CD4-positive, alpha-beta memory T cell (primary cell): Measurements from ENCODE around the gene MRPL14. TPM values are rescaled to one million over a fixed set of nuclear protein-coding genes. Genes with fewer than 3 reads are reported as not detected.

Source experiments
- CTCF ChIA-PET: fragments of 350-600 bp; sonication (Branson Sonifier 250); formaldehyde crosslinking; loops from one replicate; lab custom pipeline; 2021; ENCODE audit warnings: inconsistent platforms; ENCODE audit not compliant: partially characterized antibody; lab: Charles Lee
- POLR2A ChIA-PET: fragments of 350-600 bp; sonication (Branson Sonifier 250); formaldehyde crosslinking; loops from one replicate; lab custom pipeline; 2021; ENCODE audit not compliant: partially characterized antibody; lab: Charles Lee
- DNase-seq, 5 donors: peaks; one replicate each; pipeline versions ENCODE4 v3.0.0 to v3.0.0-alpha.2; 2020 to 2022; ENCODE audit warnings: mixed read lengths in 1 of 5
- H3K27ac ChIP-seq: one replicate; pipeline ENCODE4 v1.7.0; 2013; ENCODE audit warnings: low read depth, low read length
- H3K27me3 ChIP-seq: 2 replicates; pipeline ENCODE4 v1.7.0; 2013; ENCODE audit warnings: mild to moderate bottlenecking, low read length, moderate library complexity; ENCODE audit not compliant: insufficient read depth
- H3K36me3 ChIP-seq: 2 replicates; pipeline ENCODE4 v1.7.0; 2013; ENCODE audit warnings: mild to moderate bottlenecking, low read length, moderate library complexity; ENCODE audit not compliant: insufficient read depth
- H3K4me1 ChIP-seq: 2 replicates; pipeline ENCODE4 v1.7.0; 2013; ENCODE audit warnings: mild to moderate bottlenecking, low read length, moderate library complexity; ENCODE audit not compliant: insufficient read depth
- H3K4me3 ChIP-seq, 2 donors: one replicate each; pipeline ENCODE4 v1.7.0; 2013; ENCODE audit warnings: low read length in 2 of 2, mild to moderate bottlenecking in 1 of 2
- H3K9me3 ChIP-seq, 2 donors: one replicate each; pipeline ENCODE4 v1.7.0; 2013; ENCODE audit warnings: low read length in 2 of 2, control low read depth in 1 of 2; ENCODE audit not compliant: control insufficient read depth in 1 of 2
- H3K27ac Mint-ChIP-seq, 7 donors: one replicate each; pipeline ENCODE4 v1.8.0; 2020 to 2021; ENCODE audit warnings: mixed read lengths in 7 of 7, mild to moderate bottlenecking in 6 of 7, inconsistent platforms in 3 of 7, moderate library complexity in 3 of 7
- H3K27me3 Mint-ChIP-seq, 2 donors: one replicate each; pipeline ENCODE4 v1.8.0; 2020 to 2021; ENCODE audit warnings: mixed read lengths in 2 of 2
- H3K36me3 Mint-ChIP-seq, 2 donors: one replicate each; pipeline ENCODE4 v1.8.0; 2020 to 2021; ENCODE audit warnings: mixed read lengths in 2 of 2, inconsistent platforms in 1 of 2, mild to moderate bottlenecking in 1 of 2
- H3K4me1 Mint-ChIP-seq, 4 donors: one replicate each; pipeline ENCODE4 v1.8.0; 2020 to 2021; ENCODE audit warnings: mixed read lengths in 4 of 4, mild to moderate bottlenecking in 1 of 4
- H3K4me3 Mint-ChIP-seq, 8 donors: one replicate each; pipeline ENCODE4 v1.8.0; 2020 to 2021; ENCODE audit warnings: mixed read lengths in 8 of 8, mild to moderate bottlenecking in 7 of 8, moderate library complexity in 6 of 8, inconsistent platforms in 3 of 8
- H3K9me3 Mint-ChIP-seq, 8 donors: one replicate each; pipeline ENCODE4 v1.8.0; 2020 to 2021; ENCODE audit warnings: mixed read lengths in 8 of 8, mild to moderate bottlenecking in 5 of 8, inconsistent platforms in 3 of 8, moderate library complexity in 1 of 8
- intact Hi-C: fragments of 100-400 bp; cut with micrococcal nuclease; formaldehyde crosslinking; loops from one replicate; pipeline ENCODE4 v1.15.1; 2023
- polyA plus RNA-seq, 2 donors: library from polyadenylated mRNA; unstranded; fragments of 300-500 nt; fragmentation: Illumina TruSeq; gene quantifications; one replicate each; pipeline ENCODE4 v1.2.3, GENCODE V29; 2021
- total RNA-seq, 2 experiments: library from RNA; stranded (reverse); gene quantifications; one replicate each; pipeline ENCODE4 v1.2.3, GENCODE V29; 2021

MRPL14 gene
- total and polyA plus RNA-seq, 4 experiments from 2014 or later, result 21.7 to 123 (median 63.4) TPM

DNA sequence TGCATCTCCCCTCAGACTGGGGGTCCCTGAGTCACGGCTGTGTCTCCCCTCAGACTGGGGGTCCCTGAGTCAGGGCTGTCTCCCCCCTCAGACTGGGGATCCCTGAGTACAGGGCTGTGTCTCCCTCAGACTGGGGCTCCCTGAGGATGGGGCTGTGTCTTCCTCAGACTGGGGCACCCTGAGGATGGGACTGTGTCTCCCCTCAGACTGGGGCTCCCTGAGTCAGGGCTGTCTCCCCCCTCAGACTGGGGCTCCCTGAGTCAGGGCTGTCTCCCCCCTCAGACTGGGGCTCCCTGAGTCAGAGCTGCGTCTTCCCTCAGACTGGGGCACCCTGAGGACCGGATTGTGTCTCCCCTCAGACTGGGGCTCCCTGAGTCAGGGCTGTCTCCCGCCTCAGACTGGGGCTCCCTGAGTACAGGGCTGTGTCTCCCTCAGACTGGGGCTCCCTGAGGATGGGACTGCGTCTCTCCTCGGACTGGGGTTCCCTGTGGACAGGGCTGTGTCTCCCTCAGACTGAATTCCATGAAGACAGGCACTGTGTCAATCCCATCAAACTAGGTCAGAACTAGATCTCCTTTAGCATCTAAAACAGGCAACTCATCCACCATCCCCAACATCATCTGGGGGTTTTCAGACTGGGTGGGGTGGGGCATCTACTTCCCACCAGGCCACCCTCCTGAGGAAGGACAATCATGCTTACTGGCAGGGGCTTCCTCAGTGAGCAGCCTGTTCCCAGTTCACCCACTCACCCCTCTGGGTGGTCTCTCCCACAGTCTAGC is 60.7 kb downstream of the MRPL14 start:
- no peaks in the 10 kb centered on the region for H3K36me3 ChIP-seq
- Mint-ChIP-seq H3K27ac (no peak overlapping the region), H3K9me3 (no peaks in the 10 kb centered on the region), H3K4me1 (no peaks in the 10 kb centered on the region), H3K4me3 (no peak overlapping the region), H3K36me3 (no peaks in the 10 kb centered on the region), H3K27me3 (peaks cover 0 to 7% of the 10 kb centered on the region in 2 donors)
- ChIA-PET POLR2A (no interaction called here), CTCF (interaction anchor here (1.7 kb wide), 1 partner anchor 12 kb away, joined by 5 read pairs; no protein-coding TSS in a partner anchor)
- H3K9me3 ChIP-seq, result no peaks in the 10 kb centered on the region
- no peaks in the 10 kb centered on the region for H3K4me1 ChIP-seq
- no peak overlapping the region for H3K27ac ChIP-seq
- H3K4me3 ChIP-seq, result no peak overlapping the region
- DNase-seq, result no peak
- intact Hi-C loops, result no loop called here
- no peaks in the 10 kb centered on the region for H3K27me3 ChIP-seq

DNA sequence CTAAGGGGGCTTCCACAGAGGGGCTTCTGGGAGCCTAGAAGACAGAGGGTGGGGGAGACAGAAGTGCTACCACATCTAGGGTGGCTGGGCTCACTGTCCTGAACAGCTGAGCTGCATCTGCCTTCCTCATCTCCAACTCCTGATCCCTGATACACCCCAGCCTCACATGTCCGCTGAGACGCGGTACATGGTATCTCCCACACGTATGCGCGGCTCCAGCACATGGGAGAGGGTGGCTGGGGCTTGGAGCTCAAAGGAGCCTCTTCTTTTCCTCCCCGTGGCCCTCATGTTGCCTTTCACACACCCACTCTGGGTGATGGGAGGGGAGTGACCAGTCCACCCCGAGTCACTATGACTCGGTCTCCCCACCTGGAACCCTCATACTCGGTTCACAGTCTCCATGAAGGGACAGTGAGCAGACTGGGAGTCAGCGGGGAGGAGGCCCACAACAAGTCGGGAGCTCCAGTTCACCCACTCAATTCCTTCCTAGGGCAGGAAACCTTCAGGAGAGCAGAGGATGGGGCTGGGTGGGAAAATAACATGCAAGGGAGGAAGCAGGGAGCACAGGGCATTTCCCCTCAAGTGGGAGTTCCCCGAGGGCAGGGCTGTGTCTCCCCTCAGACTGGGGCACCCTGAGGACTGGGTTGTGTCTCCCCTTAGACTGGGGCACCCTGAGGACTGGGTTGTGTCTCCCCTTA is 61.7 kb downstream of the MRPL14 start:
- ChIA-PET CTCF (interaction anchor here (1.2 to 2.9 kb wide), 2 partner anchors 9 to 13 kb away, joined by 4 to 16 read pairs; no protein-coding TSS in a partner anchor), POLR2A (no interaction called here)
- Mint-ChIP-seq H3K36me3 (no peaks in the 10 kb centered on the region), H3K27me3 (peaks cover 0 to 7% of the 10 kb centered on the region in 2 donors), H3K4me3 (no peak overlapping the region), H3K27ac (no peak overlapping the region), H3K9me3 (no peaks in the 10 kb centered on the region), H3K4me1 (no peaks in the 10 kb centered on the region)
- DNase-seq, result no peak
- no peaks in the 10 kb centered on the region for H3K4me1 ChIP-seq
- H3K9me3 ChIP-seq, result no peaks in the 10 kb centered on the region
- H3K27ac ChIP-seq, result no peak overlapping the region
- no peak overlapping the region for H3K4me3 ChIP-seq
- no peaks in the 10 kb centered on the region for H3K27me3 ChIP-seq
- H3K36me3 ChIP-seq, result no peaks in the 10 kb centered on the region
- intact Hi-C loops, result no loop called here

DNA sequence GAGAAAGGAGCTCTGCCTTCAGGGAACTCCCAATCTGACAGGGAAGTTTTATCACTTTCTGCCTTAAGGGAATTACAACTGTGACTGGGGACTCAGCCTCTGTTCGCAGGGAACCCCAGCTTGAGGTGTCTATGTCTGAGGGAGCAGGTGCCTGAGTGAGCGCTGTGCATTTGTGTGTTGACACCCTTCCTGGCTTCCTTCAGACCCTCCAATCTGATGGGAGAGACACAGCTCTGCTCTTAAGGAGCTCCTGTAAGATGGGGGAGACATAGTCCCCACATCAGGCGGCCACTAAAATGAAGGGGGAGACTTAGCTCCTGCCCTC is 62.3 kb downstream of the MRPL14 start:
- Histone ChIP-seq H3K36me3 (no peaks in the 10 kb centered on the region), H3K4me3 (no peak overlapping the region), H3K27ac (no peak overlapping the region), H3K4me1 (no peaks in the 10 kb centered on the region), H3K9me3 (no peaks in the 10 kb centered on the region), H3K27me3 (no peaks in the 10 kb centered on the region)
- intact Hi-C loops, result no loop called here
- ChIA-PET POLR2A (interaction anchor here (1.0 kb wide), 1 partner anchor 9 kb away, joined by 3 read pairs; no protein-coding TSS in a partner anchor), CTCF (interaction anchor here (1.2 to 2.9 kb wide), 2 partner anchors 10 to 14 kb away, joined by 4 to 16 read pairs; no protein-coding TSS in a partner anchor)
- Mint-ChIP-seq H3K36me3 (no peaks in the 10 kb centered on the region), H3K9me3 (peaks cover 0 to 3% (median 3%) of the 10 kb centered on the region in 8 donors), H3K27me3 (peaks cover 2 to 5% of the 10 kb centered on the region in 2 donors), H3K4me3 (no peak overlapping the region), H3K4me1 (no peaks in the 10 kb centered on the region), H3K27ac (no peak overlapping the region)
- DNase-seq, result no peak

DNA sequence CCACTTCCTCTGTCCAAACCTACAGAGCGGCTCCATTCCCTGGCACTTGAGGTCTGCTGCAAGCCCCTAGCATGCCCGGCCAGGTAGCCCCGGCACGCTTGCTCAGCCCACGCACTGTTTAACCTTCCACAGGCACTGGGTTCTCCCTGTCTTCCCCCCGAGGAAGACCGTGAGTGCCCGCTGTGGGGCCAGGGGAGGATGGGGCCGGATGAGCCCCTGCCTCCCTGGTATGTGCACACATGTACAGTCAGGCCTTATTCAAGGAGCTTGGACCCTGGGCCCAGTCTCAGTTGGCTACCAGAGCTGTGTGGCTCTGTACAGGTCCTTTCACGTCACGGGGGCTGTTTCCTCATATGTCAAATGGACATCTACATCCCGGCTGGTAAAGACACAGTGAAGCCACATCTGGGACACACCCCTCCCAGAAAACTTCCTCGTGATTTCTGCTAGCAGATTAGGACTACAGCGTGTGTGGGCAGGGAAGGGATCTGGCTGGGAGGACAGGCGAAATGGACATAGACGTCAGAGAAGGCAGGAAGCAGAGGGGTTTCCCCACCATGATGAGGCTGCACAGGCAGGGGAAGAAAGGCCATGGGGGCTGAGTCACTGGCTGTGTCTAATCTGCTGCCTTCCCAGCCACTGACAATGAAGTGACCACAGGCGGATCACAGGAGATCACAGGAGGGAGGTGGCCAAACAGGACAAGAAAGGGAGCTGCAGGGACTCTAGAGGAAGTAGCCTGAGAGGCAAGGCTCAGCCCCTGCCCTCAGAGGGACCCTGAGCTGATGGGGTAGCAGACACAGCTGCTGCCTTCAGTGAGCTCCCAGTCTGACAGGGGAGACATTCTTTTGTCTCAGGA is 62.9 kb downstream of the MRPL14 start:
- Histone ChIP-seq H3K4me1 (no peaks in the 10 kb centered on the region), H3K4me3 (no peak overlapping the region), H3K27ac (no peak overlapping the region), H3K36me3 (no peaks in the 10 kb centered on the region), H3K27me3 (no peaks in the 10 kb centered on the region), H3K9me3 (no peaks in the 10 kb centered on the region)
- ChIA-PET CTCF (interaction anchor here (1.0 to 2.9 kb wide), 4 partner anchors 10 to 295 kb away, joined by 3 to 16 read pairs (median 4); no protein-coding TSS in a partner anchor), POLR2A (interaction anchor here (1.0 kb wide), 1 partner anchor 10 kb away, joined by 3 read pairs; no protein-coding TSS in a partner anchor)
- Mint-ChIP-seq H3K27ac (no peak overlapping the region), H3K9me3 (peaks cover 0 to 9% (median 6%) of the 10 kb centered on the region in 8 donors), H3K4me1 (no peaks in the 10 kb centered on the region), H3K27me3 (peaks cover 2 to 5% of the 10 kb centered on the region in 2 donors), H3K4me3 (no peak overlapping the region), H3K36me3 (no peaks in the 10 kb centered on the region)
- intact Hi-C loops, result no loop called here
- DNase-seq, result no peak

DNA sequence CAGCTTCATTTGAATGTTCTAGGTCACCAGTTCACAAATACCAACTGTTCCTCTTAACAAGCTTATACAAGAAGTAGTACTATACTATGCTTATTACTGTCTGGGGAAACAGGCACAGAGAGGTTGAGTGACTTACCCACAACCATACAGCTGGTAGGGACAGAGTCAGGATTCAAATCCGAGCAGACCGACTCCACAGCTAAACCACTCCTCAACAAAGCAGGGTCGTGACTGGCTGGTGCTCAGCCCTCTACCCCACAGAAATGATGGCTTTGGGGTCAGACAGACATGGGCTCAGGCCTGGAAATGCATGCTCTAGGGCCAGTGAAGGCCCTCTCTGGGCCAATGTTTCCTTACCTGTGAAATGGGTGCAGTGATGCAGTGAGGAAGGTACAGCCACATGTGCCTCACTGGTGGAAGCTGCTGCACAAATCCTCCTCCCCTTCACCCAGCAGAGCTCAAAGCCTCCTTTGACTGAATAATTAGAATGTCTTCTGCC is 63.6 kb downstream of the MRPL14 start:
- H3K9me3 ChIP-seq, result no peaks in the 10 kb centered on the region
- peaks cover 0 to 12% (median 6%) of the 10 kb centered on the region in 8 donors for H3K9me3 Mint-ChIP-seq
- no peak overlapping the region for H3K27ac Mint-ChIP-seq
- H3K4me3 Mint-ChIP-seq, result no peak overlapping the region
- H3K27me3 Mint-ChIP-seq, result peaks cover 2 to 9% of the 10 kb centered on the region in 2 donors
- DNase-seq, result no peak
- ChIA-PET CTCF (interaction anchor here (1.0 to 2.9 kb wide), 3 partner anchors 11 to 295 kb away, joined by 3 to 16 read pairs (median 4); no protein-coding TSS in a partner anchor), POLR2A (no interaction called here)
- intact Hi-C loops, result no loop called here
- no peak overlapping the region for H3K4me3 ChIP-seq
- H3K36me3 ChIP-seq, result no peaks in the 10 kb centered on the region
- H3K27ac ChIP-seq, result no peak overlapping the region
- no peaks in the 10 kb centered on the region for H3K4me1 ChIP-seq
- no peaks in the 10 kb centered on the region for H3K36me3 Mint-ChIP-seq
- no peaks in the 10 kb centered on the region for H3K4me1 Mint-ChIP-seq
- H3K27me3 ChIP-seq, result no peaks in the 10 kb centered on the region
